Activated CD4-positive, CD25-positive, alpha-beta regulatory T cell treated with anti-CD3 and anti-CD28 coated beads, Interleukin-2, amount 50 U/mL, for 16 hours (primary cell): ENCODE results near the gene EVI2A.
"Not testable (repeated sequence)": the region's sequence is repeated elsewhere in the genome, so short reads cannot be mapped to it uniquely, and the experiment has no call there.

Source experiments
- DNase-seq: peaks from one replicate; pipeline ENCODE4 v3.0.0-alpha.2; 2020; ENCODE audit warnings: low read depth, low spot score

The EVI2A gene

GRCh38 chr17:31321481-31321880 is at the start of gene EVI2A:
TSS of gene EVI2A (minus strand) at chr17:31321622. CDS start at chr17:31319013, 2,609 bp downstream.
- peak; percentile 65 for DNase-seq

- no peak for DNase-seq
Measured at GRCh38 chr17:31369266-31369665, 47.8 kb upstream of the EVI2A start.

- DNase-seq, result no peak
Measured at GRCh38 chr17:31366088-31366487, 44.7 kb upstream of the EVI2A start.

- DNase-seq, result no peak
Measured at GRCh38 chr17:31364012-31364411, 42.6 kb upstream of the EVI2A start.

- no peak for DNase-seq
Measured at GRCh38 chr17:31357839-31358394, 36.5 kb upstream of the EVI2A start.

- no peak for DNase-seq
Measured at GRCh38 chr17:31357091-31357490, 35.7 kb upstream of the EVI2A start.

GRCh38 chr17:31355935-31356334 is 34.5 kb upstream of the EVI2A start:
- no peak for DNase-seq

GRCh38 chr17:31349454-31349853 is 28.0 kb upstream of the EVI2A start:
- DNase-seq, result no peak

GRCh38 chr17:31345191-31345747 is 23.8 kb upstream of the EVI2A start:
- not testable (repeated sequence) for DNase-seq

- DNase-seq, result no peak
Measured at GRCh38 chr17:31339906-31340661, 18.7 kb upstream of the EVI2A start.

GRCh38 chr17:31329221-31329620 is 7.8 kb upstream of the EVI2A start:
- DNase-seq, result no peak

- DNase-seq, result no peak
Measured at GRCh38 chr17:31328160-31328535, 6.7 kb upstream of the EVI2A start.

- no peak for DNase-seq
Measured at GRCh38 chr17:31327534-31328159, 6.2 kb upstream of the EVI2A start.

- DNase-seq, result no peak
Measured at GRCh38 chr17:31323551-31323950, 2.1 kb upstream of the EVI2A start.

- DNase-seq, result no peak
Measured at GRCh38 chr17:31321966-31322365, 544 bp upstream of the EVI2A start.

GRCh38 chr17:31320791-31321190 is 631 bp downstream of the EVI2A start:
- no peak for DNase-seq

GRCh38 chr17:31320241-31320640 is 1.2 kb downstream of the EVI2A start:
- DNase-seq, result no peak

GRCh38 chr17:31318851-31319661 is 2.4 kb downstream of the EVI2A start:
- no peak for DNase-seq

- peak; percentile 24 for DNase-seq
Measured at GRCh38 chr17:31318298-31318801, 3.1 kb downstream of the EVI2A start.

GRCh38 chr17:31314782-31315100 is 6.7 kb downstream of the EVI2A start:
- DNase-seq, result no peak

GRCh38 chr17:31313982-31314781 is 7.2 kb downstream of the EVI2A start, which contains the start of gene EVI2B:
TSS of gene EVI2B (minus strand) at chr17:31314054. CDS start at chr17:31305609, 8,445 bp downstream.
- no peak for DNase-seq
